Muscle of back (tissue), 11 donors: ENCODE measurements around the gene FAM53B. TPM values are rescaled to one million over a fixed set of nuclear protein-coding genes. Genes with fewer than 3 reads are reported as not detected.

Experiments used
- DNase-seq, 3 donors: peaks; one replicate each; pipeline versions ENCODE4 v3.0.0 to v3.0.0-alpha.2; 2013
- polyA plus RNA-seq, 10 donors: library from polyadenylated mRNA; unstranded; fragments of 120-200 nt; gene quantifications; one replicate each; pipeline ENCODE4 v1.2.1, GENCODE V29; 2013; ENCODE audit not compliant: insufficient read length in 10 of 10

FAM53B gene
- polyA plus RNA-seq, 10 donors: 20.8 to 27.2 (median 21.6) TPM

GRCh38 chr10:124698545-124699469, 45.4 kb downstream of the FAM53B start:
- peak in 1 of 3 donors; percentile 43 for DNase-seq

- DNase-seq: peak in 1 of 3 donors; percentile 48
Measured at GRCh38 chr10:124697837-124698544, 46.2 kb downstream of the FAM53B start.

- no peak for DNase-seq
Measured at GRCh38 chr10:124697443-124697836, 46.7 kb downstream of the FAM53B start.

DNA sequence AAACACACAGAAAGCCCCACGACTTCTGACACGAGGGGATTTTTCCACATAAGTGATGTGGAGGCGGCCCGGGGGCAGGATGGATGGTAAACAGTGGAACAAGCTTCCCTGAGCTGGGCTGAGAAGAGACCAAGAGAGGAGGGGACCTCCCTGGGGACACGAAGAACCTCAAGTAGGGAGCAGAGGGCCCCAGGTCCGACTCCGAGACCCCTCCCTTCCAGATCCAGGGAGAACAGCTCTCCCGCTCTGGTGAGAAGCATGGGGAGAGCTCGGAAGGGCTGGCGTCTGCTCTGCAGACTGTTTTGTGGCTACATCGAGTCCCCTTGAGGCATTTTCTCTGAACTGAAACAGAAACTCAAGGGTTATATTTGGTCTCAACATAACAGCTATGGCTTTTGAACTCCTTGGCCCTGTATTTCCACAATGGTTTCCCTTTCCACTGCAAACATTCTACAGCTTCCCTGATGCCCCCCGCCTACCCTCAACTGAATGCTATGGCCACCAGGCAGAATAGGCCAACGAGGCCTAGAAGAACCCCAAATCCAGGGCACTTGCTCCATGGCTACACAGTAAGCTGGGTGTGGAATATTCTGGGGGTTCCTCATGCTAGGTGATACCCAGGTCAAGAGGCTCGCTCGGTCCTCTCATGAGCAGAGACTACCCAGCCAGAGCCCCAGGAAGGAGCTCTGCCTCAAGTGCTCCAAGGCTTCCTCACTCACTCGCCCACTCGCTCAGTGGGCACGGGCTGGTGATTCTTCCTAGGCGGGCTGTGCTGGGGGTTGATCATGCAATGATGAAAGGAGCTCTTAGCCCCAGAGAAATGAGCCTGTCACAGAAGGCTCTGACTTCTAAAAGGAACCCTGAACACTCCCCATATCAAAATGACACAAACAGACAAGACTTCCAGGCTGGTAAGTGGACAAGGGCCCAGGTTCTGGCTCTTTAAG, 47.5 kb downstream of the FAM53B start:
- no peak for DNase-seq

DNA sequence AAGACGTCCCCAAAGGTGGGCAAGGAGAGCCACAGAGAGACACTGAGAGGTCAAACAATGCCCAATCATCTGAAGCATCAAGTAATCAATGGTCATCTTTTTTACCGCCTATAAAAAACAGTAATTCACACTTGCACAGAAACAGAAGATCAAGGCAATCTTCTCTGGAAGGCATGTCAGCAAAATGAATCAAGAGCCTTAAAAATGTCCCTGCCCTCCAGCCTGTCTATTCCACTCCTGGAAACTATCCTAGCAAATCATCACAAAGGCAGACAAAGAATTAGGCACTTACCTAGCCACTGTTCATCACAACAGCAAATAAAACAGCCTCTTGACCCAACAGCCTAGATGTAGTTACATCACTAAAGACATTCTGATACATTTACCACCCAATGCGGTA, 48.9 kb downstream of the FAM53B start:
- no peak for DNase-seq

DNA sequence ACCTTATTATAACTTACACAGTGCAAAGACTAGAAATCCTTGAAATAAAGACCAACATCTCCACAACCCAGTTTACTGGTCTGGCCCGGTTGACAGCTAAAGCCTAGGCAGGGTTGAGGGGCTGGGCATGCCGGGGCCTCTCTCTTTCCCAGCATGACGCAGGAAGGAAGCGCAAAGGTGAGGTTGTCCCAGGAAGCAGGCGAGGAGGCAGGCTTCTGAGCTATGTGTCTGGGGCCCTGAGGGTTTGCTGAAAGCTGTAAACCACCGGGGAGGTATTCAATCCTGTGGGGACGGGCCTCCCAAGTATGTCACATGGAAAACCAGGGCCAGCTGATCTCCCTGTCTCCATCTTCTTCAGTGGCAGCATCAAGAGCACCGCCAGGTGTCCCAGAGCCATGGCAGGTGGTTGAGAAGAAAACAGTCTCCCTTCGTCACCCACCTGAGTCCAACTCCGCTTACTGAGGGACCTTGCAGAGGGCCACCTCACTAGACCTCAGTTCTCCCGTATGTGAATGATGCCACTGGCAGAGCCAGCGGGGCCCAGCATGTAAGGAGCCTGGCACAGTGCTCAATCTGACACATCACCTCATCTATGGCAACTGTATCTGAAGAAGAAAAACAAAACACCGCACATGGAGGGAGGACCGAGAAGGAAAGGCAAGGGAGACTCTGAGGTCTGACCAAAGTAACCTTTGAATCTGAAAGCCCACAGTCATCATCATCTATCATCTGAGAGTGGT, 49.5 kb downstream of the FAM53B start:
- DNase-seq: no peak

GRCh38 chr10:124693801-124694416, 50.3 kb downstream of the FAM53B start:
- no peak for DNase-seq

- no peak for DNase-seq
Measured at GRCh38 chr10:124693396-124693795, 50.8 kb downstream of the FAM53B start.

- no peak for DNase-seq
Measured at GRCh38 chr10:124692100-124692446, 52.1 kb downstream of the FAM53B start.

DNA sequence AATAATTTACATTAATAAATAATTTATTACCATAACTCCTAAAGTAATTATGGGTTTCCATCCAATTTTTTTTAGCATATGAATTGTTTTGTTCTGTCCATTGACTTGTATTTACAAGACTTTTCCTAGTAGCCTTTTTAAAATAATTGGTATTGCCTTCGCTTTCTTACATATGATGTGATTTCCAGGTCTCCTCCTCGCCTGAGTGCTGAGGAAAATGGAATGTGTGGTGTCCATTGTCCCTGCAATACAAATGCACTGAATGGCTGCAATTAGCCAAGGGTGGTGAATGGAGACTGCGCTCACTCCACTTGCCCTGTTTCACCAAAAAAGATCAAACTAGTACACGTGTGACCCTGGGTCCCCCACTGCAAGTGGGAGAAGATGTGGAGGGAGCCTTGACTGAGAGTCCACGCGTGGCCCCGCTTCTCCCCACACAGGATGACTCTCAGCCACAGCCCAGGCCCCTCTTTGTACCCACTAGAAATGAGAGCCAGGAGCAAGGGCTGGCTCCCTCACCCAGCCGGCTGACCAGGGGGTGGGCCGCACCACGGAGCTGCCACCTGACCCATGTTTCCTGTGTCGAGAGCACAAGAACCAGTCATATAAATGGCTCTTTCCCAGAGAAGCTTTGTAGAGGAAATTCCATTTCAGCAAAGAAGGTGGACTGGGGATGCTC, 52.6 kb downstream of the FAM53B start:
- DNase-seq: no peak

DNA sequence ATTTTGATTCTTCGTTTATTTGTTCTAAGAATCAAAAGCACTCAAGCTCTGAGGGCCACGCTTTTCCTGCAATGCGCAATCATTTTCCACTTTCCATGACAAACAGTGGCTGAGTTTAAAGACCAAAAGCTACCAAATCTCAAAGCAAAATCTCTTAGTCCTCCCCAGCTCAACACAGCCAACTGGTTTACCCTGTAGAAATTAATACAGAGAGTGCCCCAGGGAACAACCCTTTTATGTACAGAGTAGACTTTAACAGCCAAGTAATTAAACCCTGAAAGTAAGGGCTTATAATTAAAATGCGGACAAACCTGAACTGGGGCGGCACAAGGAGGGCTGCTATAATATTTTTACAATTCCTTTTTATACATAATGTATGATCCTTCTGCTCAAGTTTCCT, 53.2 kb downstream of the FAM53B start:
- no peak for DNase-seq

GRCh38 chr10:124689911-124690498, 54.2 kb downstream of the FAM53B start:
- DNase-seq: no peak

DNA sequence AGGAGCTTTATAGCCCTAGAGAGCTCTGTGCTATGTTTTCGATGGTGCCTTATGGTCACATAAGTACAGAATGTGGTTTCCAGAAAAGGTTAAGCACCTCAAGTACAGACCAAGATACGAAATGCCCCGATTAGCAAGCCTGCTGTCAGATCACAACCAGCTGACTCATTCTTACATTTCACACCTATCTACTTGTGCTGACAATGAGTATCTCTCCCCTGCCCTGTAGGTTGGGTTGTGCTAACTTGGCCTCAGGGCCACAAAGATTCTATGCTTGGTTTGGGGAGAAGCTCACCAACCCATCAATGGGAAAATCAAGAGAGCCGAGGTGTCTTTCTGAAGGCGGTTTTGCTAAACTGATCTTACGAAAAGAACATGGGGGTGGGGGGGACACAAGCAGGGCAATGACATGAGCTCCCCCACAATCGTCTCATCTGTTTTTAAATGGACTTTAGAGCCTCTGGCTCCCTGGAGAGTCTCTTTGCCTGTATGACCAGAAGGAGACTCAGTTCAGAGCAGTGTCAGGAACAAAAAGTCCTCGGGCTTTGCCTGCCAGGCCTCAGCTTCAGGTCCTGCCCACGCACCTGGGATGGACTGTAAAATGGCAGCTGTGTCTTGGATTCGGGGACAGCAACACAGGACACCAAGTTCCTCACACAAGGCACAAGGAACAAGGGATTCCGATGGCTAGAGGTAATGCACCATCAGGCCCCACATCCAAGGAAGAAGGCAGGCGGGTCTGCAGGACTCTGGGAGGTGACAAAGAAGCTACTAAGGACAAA, 55.1 kb downstream of the FAM53B start:
- DNase-seq: no peak

DNA sequence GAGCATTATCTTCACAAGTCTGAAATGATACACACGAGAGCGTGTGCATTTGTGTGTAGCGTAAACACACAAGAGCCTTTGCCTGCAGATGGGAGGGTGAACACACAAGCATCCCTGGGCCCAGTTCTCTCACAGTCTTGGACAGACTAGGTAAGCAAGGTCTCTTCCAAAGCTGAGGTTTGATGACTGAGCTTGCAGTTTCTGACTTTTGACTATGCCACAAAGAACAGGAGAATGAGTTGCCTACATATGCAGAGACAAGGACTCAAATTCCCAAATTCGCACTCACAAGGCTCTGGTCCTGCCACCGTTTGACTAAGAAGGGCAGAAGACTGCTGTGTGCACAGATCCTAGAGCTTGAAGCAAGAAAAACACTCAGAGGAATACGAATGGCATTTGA, 55.8 kb downstream of the FAM53B start:
- DNase-seq: no peak

DNA sequence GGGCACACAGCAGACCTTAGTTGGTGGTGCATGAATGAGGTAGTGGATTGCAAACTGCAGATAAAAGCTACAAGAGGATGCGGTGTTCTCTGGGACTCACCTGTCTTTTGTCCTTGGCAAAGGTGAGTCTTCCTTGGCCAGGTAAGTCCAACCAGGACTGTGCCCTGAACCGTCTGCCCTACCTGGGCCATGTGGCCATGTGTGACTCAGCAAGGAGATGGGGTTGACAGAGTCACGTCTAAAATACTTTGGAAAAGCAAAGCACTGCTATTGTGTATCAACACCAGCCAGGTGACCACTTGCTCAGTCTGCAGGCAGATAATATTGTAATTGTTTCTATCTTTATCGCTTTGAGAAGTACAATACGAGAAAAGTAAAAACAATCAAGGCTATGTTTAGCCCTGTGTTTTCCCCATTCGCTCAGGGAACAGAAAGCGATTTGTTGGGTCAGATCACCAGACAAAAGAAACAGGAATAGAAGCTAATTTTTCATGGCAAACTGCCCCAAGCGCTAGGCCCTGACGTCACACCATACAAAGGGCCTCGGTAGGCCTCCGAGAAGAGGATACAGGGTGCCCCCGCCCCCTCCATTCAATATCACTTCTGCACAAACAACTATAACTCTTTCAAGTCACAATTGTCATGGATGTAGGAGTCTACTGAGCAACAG, 57.3 kb downstream of the FAM53B start:
- peak in 1 of 3 donors; percentile 58 for DNase-seq

GRCh38 chr10:124685261-124685660, 58.9 kb downstream of the FAM53B start:
- DNase-seq: peak in 1 of 3 donors; percentile 50

- no peak for DNase-seq
Measured at GRCh38 chr10:124683814-124684213, 60.4 kb downstream of the FAM53B start.
